Mucosa of rectum (tissue), 2 donors: ENCODE measurements around the gene PIK3CA.

ENCODE experiments used
- H3K27ac ChIP-seq, 2 donors: one replicate each; pipeline ENCODE4 v1.7.0; 2013; ENCODE audit warnings: inconsistent platforms in 2 of 2, low read depth in 2 of 2, low read length in 2 of 2
- H3K27me3 ChIP-seq, 2 donors: one replicate each; pipeline ENCODE4 v1.7.0; 2013; ENCODE audit warnings: low read length in 2 of 2; ENCODE audit not compliant: control insufficient read depth in 2 of 2, insufficient read depth in 2 of 2
- H3K36me3 ChIP-seq, 2 donors: one replicate each; pipeline ENCODE4 v1.7.0; 2013; ENCODE audit warnings: low read length in 2 of 2; ENCODE audit not compliant: control insufficient read depth in 2 of 2, insufficient read depth in 2 of 2
- H3K4me1 ChIP-seq, 2 donors: one replicate each; pipeline ENCODE4 v1.7.0; 2013; ENCODE audit warnings: low read length in 2 of 2, mild to moderate bottlenecking in 1 of 2; ENCODE audit not compliant: control insufficient read depth in 2 of 2, insufficient read depth in 2 of 2
- H3K4me3 ChIP-seq, 2 donors: one replicate each; pipeline ENCODE4 v1.7.0; 2013; ENCODE audit warnings: low read length in 2 of 2
- H3K9ac ChIP-seq, 2 donors: one replicate each; pipeline ENCODE4 v1.7.0; 2013; ENCODE audit warnings: low read length in 2 of 2, low read depth in 1 of 2, mild to moderate bottlenecking in 1 of 2
- H3K9me3 ChIP-seq, 2 donors: one replicate each; pipeline ENCODE4 v1.7.0; 2013; ENCODE audit warnings: low read length in 2 of 2; ENCODE audit not compliant: control insufficient read depth in 2 of 2
- donor health status: healthy.
- donor health status: Normal muscosa, but diverticular disease.

The PIK3CA gene

DNA sequence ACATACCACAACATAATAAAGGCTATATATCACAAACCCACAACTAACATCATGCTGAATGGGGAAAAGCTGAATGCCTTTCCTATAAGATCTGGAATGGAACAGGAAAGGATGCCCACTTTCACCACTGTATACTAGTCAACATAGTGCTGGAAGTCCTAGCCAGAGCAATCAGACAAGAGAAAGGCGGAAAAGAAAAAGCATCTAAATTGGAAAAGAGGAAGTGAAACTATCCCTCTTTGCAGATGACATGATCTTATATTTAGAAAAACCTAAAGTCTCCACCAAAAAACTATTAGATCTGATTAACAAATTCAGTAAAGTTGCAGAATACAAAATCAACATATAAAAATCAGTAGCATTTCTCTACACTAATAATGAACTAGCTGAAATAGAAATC, 14.6 kb upstream of the PIK3CA start:
- Histone ChIP-seq H3K9ac (no peak overlapping the region), H3K27me3 (no peaks in the 10 kb centered on the region), H3K36me3 (no peaks in the 10 kb centered on the region), H3K4me3 (no peak overlapping the region), H3K27ac (no peak overlapping the region), H3K4me1 (peaks cover 0 to 5% of the 10 kb centered on the region in 2 donors), H3K9me3 (no peaks in the 10 kb centered on the region)

DNA sequence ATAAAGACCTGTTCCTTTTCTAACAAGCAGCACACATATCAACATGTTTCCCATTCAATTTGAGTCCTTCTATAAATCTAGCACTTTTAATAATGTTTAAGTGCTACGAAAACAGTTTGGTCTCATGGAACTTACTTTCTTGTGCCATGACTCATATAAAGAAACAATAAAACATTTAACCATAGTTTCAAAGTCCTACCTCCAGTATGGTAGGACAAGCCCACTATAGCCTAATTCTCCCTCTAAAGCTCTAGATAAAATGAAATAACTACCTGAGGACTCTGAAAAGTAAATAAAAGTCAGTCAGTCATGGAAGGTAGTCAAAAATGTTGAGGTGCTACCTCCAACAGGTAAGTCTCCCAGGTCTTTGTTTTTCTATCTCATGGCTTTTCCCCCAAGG, 12.0 kb upstream of the PIK3CA start:
- H3K36me3 ChIP-seq: no peaks in the 10 kb centered on the region

DNA sequence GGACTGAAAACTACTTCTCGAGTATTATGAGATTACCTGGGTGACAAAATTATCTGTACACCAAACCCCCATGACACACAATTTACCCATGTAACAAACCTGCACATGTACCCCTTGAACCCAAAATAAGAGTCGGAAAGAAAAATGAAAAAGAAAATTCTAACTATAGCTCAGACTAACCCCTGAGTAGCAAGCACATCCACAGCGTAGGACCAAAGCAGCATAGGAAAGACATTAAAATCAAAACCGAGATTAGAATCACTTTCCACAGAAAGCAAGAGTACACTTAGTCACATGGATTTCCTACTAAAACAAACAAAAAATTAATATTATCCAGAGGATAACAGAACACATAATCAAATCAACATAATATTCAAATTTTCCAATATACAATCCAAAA, 6.3 kb upstream of the PIK3CA start:
- H3K4me1 ChIP-seq: peaks cover under 1 to 1% of the 10 kb centered on the region in 2 donors
- no peak overlapping the region for H3K4me3 ChIP-seq
- H3K27ac ChIP-seq: no peak overlapping the region
- no peak overlapping the region for H3K9ac ChIP-seq
- H3K36me3 ChIP-seq: no peaks in the 10 kb centered on the region
- H3K27me3 ChIP-seq: peaks cover 3 to 9% of the 10 kb centered on the region in 2 donors
- no peaks in the 10 kb centered on the region for H3K9me3 ChIP-seq

More for the DNA sequence above, 12.0 kb upstream of the PIK3CA start:
- peaks cover 0 to 5% of the 10 kb centered on the region in 2 donors for H3K4me1 ChIP-seq
- H3K9me3 ChIP-seq: no peaks in the 10 kb centered on the region
- no peak overlapping the region for H3K27ac ChIP-seq
- no peak overlapping the region for H3K4me3 ChIP-seq
- no peaks in the 10 kb centered on the region for H3K27me3 ChIP-seq
- no peak overlapping the region for H3K9ac ChIP-seq

DNA sequence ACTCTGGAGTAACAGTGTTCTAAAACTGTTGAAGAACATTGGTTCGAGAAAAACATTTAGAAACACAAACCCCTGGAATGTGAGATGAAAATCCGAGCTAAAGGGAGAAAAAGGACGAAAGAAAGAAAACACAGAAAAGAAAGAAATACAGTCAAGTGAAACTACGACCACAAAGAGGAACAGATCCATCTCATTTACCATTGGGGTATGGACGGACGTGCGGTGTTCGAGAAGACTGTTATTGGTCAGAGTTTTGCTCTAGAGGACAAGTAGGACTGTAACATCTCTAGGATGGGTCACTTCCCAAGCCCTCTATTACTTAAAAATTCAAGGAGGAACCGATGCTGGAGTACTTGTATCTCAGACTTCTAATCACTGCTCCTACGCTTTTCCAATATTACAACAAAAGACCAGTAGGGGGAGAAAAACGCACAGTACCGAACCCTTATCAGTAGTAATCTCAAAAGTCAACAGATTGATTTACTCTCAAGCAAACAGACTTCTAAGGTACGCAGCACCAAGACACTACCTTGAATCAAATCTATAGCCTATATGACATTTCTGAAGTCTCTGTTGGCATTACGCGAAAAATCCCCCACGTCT, 1.1 kb upstream of the PIK3CA start:
- H3K4me3 ChIP-seq: peak overlapping the region; percentile 68 to 98
- no peaks in the 10 kb centered on the region for H3K9me3 ChIP-seq
- peaks cover 7 to 9% of the 10 kb centered on the region in 2 donors for H3K4me1 ChIP-seq
- peak overlapping the region; percentile 96 for H3K27ac ChIP-seq
- peaks cover 0 to 9% of the 10 kb centered on the region in 2 donors for H3K27me3 ChIP-seq
- no peaks in the 10 kb centered on the region for H3K36me3 ChIP-seq
- peak overlapping the region; percentile 86 to 96 for H3K9ac ChIP-seq

DNA sequence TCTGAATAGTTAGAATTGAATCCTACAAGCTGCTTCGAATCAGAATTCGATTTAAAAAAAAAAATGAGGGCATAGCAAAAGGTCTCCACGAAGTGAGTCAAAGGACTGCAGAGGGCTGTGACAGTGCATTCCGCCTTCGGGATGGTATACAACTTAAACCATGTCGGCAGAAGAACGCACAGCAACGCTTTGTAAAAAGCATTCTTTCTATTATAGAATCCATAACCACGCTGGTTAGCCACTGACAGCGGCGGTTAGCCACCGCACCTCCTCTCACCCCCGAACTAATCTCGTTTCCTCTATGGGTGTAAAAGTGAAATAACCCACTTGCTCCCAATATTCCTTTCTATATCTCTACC, 664 bp upstream of the PIK3CA start:
- peak overlapping the region; percentile 86 to 96 for H3K9ac ChIP-seq
- no peaks in the 10 kb centered on the region for H3K36me3 ChIP-seq
- no peaks in the 10 kb centered on the region for H3K9me3 ChIP-seq
- peak overlapping the region; percentile 68 to 98 for H3K4me3 ChIP-seq
- peaks cover 0 to 9% of the 10 kb centered on the region in 2 donors for H3K27me3 ChIP-seq
- peak overlapping the region; percentile 96 for H3K27ac ChIP-seq
- H3K4me1 ChIP-seq: peaks cover 7 to 9% of the 10 kb centered on the region in 2 donors

DNA sequence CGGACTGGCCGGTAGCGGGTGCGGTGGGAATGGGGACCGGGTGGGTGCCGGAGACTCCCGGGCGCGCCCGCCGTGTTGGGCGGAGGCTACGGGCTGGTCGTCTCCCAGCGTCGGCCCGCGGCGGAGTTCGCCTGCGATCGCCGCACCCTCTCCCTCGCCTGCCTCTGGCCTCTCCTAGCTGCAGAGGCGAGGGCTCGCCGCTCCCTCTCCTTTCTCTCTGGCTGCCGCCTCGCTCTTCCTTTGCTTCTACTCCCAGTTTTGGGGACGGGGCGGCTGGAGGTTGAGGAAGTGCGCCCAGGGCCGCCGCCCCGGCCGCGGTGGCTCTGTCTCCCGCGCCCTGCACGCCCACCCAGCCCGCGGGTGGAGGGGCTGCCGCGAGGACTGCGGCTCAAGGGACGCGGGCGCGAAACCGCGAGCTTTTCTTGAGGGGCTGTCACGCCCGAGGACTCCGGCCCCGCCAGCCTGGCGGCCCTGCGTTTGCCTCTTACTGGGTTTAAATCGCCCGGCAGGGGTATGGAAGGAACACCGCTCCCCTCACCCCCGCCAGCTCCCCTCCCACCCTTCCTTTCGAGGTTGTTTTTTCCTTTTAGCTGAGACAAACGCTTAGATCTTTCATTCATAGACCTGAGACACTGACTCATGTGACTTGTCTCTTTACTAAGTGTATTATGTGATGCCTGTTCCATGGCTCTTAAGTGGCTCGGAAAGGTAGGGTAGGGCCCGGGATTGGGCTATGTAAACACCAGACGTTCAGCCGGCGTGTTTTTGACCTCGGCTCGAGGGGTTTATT, 654 bp downstream of the PIK3CA start:
- no peaks in the 10 kb centered on the region for H3K36me3 ChIP-seq
- H3K9ac ChIP-seq: peak overlapping the region; percentile 79 to 96
- peaks cover 0 to 4% of the 10 kb centered on the region in 2 donors for H3K27me3 ChIP-seq
- H3K27ac ChIP-seq: peak overlapping the region; percentile 96
- peak overlapping the region; percentile 68 to 98 for H3K4me3 ChIP-seq
- H3K9me3 ChIP-seq: no peaks in the 10 kb centered on the region
- H3K4me1 ChIP-seq: peaks cover 7 to 9% of the 10 kb centered on the region in 2 donors

DNA sequence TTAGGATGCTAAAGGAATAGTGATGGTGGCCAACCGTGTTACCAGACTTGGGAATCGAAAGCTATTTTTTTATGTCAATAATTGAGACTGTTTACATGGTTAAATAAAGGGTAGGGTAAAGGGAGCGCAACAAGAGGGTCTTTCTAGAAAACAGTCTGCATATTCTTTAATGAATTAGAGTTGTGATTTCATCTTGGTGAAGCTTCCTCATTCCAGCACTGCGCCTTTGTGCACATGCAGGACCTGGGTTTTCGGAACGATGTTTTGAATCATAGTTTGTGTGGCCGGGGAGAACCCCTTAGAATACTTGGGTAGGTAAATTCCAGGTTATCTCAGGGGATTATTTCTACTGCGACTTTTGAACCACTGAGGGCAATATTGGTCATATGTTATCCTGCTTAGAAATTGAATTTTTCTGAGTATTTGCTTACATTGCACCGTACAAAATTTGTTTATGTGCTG, 1.3 kb downstream of the PIK3CA start:
- Histone ChIP-seq H3K4me3 (peak overlapping the region; percentile 68 to 98), H3K9ac (peak overlapping the region; percentile 79 to 96), H3K36me3 (no peaks in the 10 kb centered on the region), H3K27ac (peak overlapping the region; percentile 96), H3K4me1 (peaks cover 7 to 9% of the 10 kb centered on the region in 2 donors), H3K9me3 (no peaks in the 10 kb centered on the region), H3K27me3 (peaks cover 0 to 4% of the 10 kb centered on the region in 2 donors)

DNA sequence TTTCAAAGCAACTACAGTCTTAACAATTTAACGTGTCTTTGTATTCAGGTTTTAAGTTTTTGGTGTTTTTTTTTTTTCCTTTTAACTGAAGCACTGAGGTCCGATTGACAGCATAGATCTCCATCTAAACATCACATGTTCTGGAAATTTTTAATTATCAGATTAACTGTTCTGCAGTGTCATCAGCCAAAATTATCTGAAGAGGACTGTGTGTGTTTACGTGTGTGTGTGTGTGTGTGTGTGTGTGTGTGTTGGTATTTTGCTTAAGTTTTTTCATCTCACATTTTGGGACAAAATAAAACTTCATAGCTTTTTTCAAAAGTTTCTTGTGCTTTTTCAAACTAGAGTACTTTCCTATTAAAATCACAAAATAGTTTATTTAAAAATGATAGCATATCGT, 1.8 kb downstream of the PIK3CA start:
- H3K4me3 ChIP-seq: peak overlapping the region; percentile 68 to 98
- H3K36me3 ChIP-seq: no peaks in the 10 kb centered on the region
- peak overlapping the region in 1 of 2 donors; percentile 96 for H3K9ac ChIP-seq
- peaks cover 7 to 9% of the 10 kb centered on the region in 2 donors for H3K4me1 ChIP-seq
- H3K9me3 ChIP-seq: no peaks in the 10 kb centered on the region
- peaks cover 0 to 2% of the 10 kb centered on the region in 2 donors for H3K27me3 ChIP-seq
- no peak overlapping the region for H3K27ac ChIP-seq

DNA sequence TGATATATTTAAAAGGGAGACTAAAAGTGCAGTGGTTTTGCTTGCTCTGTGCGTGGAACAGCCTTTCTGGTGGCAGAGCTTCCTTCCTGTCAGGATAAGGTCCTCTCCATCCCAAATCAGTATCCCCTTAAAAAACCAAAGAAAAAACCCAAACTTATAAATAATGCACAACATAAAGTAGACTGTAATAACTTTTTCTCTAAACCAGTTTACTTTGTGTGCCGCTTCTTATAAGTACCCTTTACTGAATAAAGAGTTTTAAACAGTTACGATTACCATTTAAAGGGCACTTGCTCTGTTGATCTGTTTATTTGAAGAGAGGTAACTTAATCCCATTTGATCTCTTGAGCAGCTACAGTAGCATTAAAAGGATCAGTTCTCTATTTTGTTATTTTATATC, 2.5 kb downstream of the PIK3CA start:
- Histone ChIP-seq H3K4me1 (peaks cover 7 to 9% of the 10 kb centered on the region in 2 donors), H3K4me3 (no peak overlapping the region), H3K9ac (no peak overlapping the region)

DNA sequence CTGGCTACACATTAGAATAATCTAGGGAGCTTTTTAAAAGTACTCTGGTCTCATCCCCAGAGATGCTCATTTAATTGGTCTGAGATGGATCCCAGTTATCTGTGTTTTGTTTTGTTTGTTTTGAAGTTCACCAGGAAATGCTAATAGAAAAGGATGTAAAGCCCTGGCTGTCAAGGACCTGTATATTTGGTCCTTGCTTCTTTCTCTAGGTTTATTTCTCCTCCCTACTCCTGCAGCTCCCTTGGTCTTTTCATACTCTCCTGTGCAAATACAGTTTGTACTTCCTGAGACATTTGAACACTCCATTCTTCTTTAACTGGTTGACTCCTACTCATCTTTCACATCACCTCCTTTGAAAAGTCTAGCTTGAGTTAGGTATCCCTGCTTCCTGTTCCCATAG, 3.3 kb downstream of the PIK3CA start:
- Histone ChIP-seq H3K9me3 (no peaks in the 10 kb centered on the region), H3K27ac (no peak overlapping the region), H3K9ac (no peak overlapping the region), H3K36me3 (no peaks in the 10 kb centered on the region), H3K27me3 (no peaks in the 10 kb centered on the region), H3K4me3 (no peak overlapping the region), H3K4me1 (peaks cover 7 to 9% of the 10 kb centered on the region in 2 donors)

More for the DNA sequence above, 2.5 kb downstream of the PIK3CA start:
- Histone ChIP-seq H3K27ac (no peak overlapping the region), H3K36me3 (no peaks in the 10 kb centered on the region), H3K9me3 (no peaks in the 10 kb centered on the region), H3K27me3 (no peaks in the 10 kb centered on the region)
